ENCODE measurements around the gene FBXO48.

DNA sequence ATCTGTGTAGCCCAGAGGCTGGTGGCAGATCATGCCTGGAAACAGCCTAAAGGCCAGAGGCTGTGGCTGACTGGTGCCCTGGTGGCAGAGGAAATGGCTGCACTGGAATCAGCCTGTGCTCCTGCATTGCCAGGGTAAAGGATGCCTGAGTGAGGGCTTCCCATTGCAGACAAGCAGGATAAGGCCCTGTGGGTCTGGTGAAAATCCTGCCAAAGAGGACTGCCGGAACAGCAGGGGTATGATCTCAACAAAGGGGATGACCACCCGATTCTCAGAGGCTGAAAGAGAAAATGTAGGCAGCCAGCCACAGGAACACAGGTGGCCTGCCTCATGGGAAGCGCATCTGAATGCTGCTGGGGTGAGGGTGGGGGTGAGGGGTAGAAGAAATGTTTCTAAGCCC is 48.2 kb downstream of the FBXO48 start:
- TF ChIP-seq, protein P1, sequence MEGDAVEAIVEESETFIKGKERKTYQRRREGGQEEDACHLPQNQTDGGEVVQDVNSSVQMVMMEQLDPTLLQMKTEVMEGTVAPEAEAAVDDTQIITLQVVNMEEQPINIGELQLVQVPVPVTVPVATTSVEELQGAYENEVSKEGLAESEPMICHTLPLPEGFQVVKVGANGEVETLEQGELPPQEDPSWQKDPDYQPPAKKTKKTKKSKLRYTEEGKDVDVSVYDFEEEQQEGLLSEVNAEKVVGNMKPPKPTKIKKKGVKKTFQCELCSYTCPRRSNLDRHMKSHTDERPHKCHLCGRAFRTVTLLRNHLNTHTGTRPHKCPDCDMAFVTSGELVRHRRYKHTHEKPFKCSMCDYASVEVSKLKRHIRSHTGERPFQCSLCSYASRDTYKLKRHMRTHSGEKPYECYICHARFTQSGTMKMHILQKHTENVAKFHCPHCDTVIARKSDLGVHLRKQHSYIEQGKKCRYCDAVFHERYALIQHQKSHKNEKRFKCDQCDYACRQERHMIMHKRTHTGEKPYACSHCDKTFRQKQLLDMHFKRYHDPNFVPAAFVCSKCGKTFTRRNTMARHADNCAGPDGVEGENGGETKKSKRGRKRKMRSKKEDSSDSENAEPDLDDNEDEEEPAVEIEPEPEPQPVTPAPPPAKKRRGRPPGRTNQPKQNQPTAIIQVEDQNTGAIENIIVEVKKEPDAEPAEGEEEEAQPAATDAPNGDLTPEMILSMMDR (IDR thresholded peaks at IDR 0.05), result no peak
- no peak for TF ChIP-seq POLR2A (IDR thresholded peaks at IDR 0.05)
- TF ChIP-seq EP300 (IDR thresholded peaks at IDR 0.05), result no peak
